ENCODE measurements around the gene GRIK4.

Gene GRIK4

GRCh38 chr11:120509346-120510053 is 2.0 kb upstream of the GRIK4 start:
- no peak for DNase-seq (ENCODE audit: low read depth)
- H3K4me3 ChIP-seq (ENCODE audit: low read depth, low read length), result no peak overlapping the region
- no peak for TF ChIP-seq CTCF (conservative IDR thresholded peaks at IDR 0.05; ENCODE audit: low read depth, low read length)

- no peak overlapping the region for H3K4me3 ChIP-seq (ENCODE audit: low read depth, low read length)
- TF ChIP-seq CTCF (conservative IDR thresholded peaks at IDR 0.05; ENCODE audit: low read depth, low read length), result no peak
Observed at GRCh38 chr11:120510406-120511115, 987 bp upstream of the GRIK4 start.

GRCh38 chr11:120511820-120512738 is 531 bp downstream of the GRIK4 start:
- H3K4me3 ChIP-seq (ENCODE audit: low read depth, low read length), result no peak overlapping the region
- no peak for TF ChIP-seq CTCF (conservative IDR thresholded peaks at IDR 0.05; ENCODE audit: low read depth, low read length)
- DNase-seq (ENCODE audit: low read depth), result no peak

More at GRCh38 chr11:120510406-120511115, 987 bp upstream of the GRIK4 start:
- no peak for DNase-seq (ENCODE audit: low read depth)

- DNase-seq (ENCODE audit: low read depth), result no peak
- TF ChIP-seq CTCF (conservative IDR thresholded peaks at IDR 0.05; ENCODE audit: low read depth, low read length), result peak; percentile 1
- no peak overlapping the region for H3K4me3 ChIP-seq (ENCODE audit: low read depth, low read length)
Observed at GRCh38 chr11:120512739-120513435, 1.3 kb downstream of the GRIK4 start.

- no peak for DNase-seq (ENCODE audit: low read depth)
- TF ChIP-seq CTCF (conservative IDR thresholded peaks at IDR 0.05; ENCODE audit: low read depth, low read length), result no peak
Observed at GRCh38 chr11:120513436-120514315, 2.1 kb downstream of the GRIK4 start.

More at GRCh38 chr11:120513436-120514315, 2.1 kb downstream of the GRIK4 start:
- H3K4me3 ChIP-seq (ENCODE audit: low read depth, low read length), result no peak overlapping the region

All from choroid plexus epithelial cell (primary cell).